ENCODE measurements around the gene KIF13A. TPM values are rescaled to one million over a fixed set of nuclear protein-coding genes. Genes with fewer than 3 reads are reported as not detected.
A peak's percentile ranks its signal among the peaks of the same experiment; 100 is the strongest.

KIF13A gene
- total RNA-seq, 1 donor: 86.8 TPM

GRCh38 chr6:17971128-17972073 is 16.0 kb downstream of the KIF13A start:
- DNase-seq (ENCODE audit: low read depth): peak; percentile 93
- TF ChIP-seq CTCF (IDR thresholded peaks at IDR 0.05; ENCODE audit: insufficient read depth, low read length): no peak
- no peak overlapping the region for H3K4me3 ChIP-seq (ENCODE audit: low read depth, low read length)

- H3K4me3 ChIP-seq (ENCODE audit: low read depth, low read length): no peak overlapping the region
- TF ChIP-seq CTCF (IDR thresholded peaks at IDR 0.05; ENCODE audit: insufficient read depth, low read length): no peak
- DNase-seq (ENCODE audit: low read depth): no peak
Observed at GRCh38 chr6:17968876-17969275, 18.6 kb downstream of the KIF13A start.

GRCh38 chr6:17967668-17968518 is 19.5 kb downstream of the KIF13A start:
- TF ChIP-seq CTCF (IDR thresholded peaks at IDR 0.05; ENCODE audit: insufficient read depth, low read length): no peak
- no peak overlapping the region for H3K4me3 ChIP-seq (ENCODE audit: low read depth, low read length)
- DNase-seq (ENCODE audit: low read depth): no peak

GRCh38 chr6:17966451-17966850 is 21.0 kb downstream of the KIF13A start:
- H3K4me3 ChIP-seq (ENCODE audit: low read depth, low read length): no peak overlapping the region
- no peak for TF ChIP-seq CTCF (IDR thresholded peaks at IDR 0.05; ENCODE audit: insufficient read depth, low read length)
- no peak for DNase-seq (ENCODE audit: low read depth)

- no peak for TF ChIP-seq CTCF (IDR thresholded peaks at IDR 0.05; ENCODE audit: insufficient read depth, low read length)
- DNase-seq (ENCODE audit: low read depth): peak; percentile 52
- no peak overlapping the region for H3K4me3 ChIP-seq (ENCODE audit: low read depth, low read length)
Observed at GRCh38 chr6:17965397-17965796, 22.0 kb downstream of the KIF13A start.

GRCh38 chr6:17964633-17965032 is 22.8 kb downstream of the KIF13A start:
- no peak for TF ChIP-seq CTCF (IDR thresholded peaks at IDR 0.05; ENCODE audit: insufficient read depth, low read length)
- no peak overlapping the region for H3K4me3 ChIP-seq (ENCODE audit: low read depth, low read length)
- no peak for DNase-seq (ENCODE audit: low read depth)
